Activated naive CD8-positive, alpha-beta T cell (primary cell): ENCODE measurements around the gene UNK.
"Not testable (repeated sequence)": the region's sequence is repeated elsewhere in the genome, so short reads cannot be mapped to it uniquely, and the experiment has no call there.

Source experiments
- H3K27ac Mint-ChIP-seq: one replicate; pipeline ENCODE4 v1.8.0; 2021; ENCODE audit warnings: mixed read lengths
- H3K27me3 Mint-ChIP-seq: one replicate; pipeline ENCODE4 v1.8.0; 2021; ENCODE audit warnings: mixed read lengths
- H3K36me3 Mint-ChIP-seq: one replicate; pipeline ENCODE4 v1.8.0; 2021; ENCODE audit warnings: mixed read lengths
- H3K4me1 Mint-ChIP-seq: one replicate; pipeline ENCODE4 v1.8.0; 2021; ENCODE audit warnings: low read depth, mixed read lengths
- H3K4me3 Mint-ChIP-seq: one replicate; pipeline ENCODE4 v1.8.0; 2021; ENCODE audit warnings: mild to moderate bottlenecking, mixed read lengths
- H3K9me3 Mint-ChIP-seq: one replicate; pipeline ENCODE4 v1.8.0; 2021; ENCODE audit warnings: low read depth, mixed read lengths

The UNK gene

DNA sequence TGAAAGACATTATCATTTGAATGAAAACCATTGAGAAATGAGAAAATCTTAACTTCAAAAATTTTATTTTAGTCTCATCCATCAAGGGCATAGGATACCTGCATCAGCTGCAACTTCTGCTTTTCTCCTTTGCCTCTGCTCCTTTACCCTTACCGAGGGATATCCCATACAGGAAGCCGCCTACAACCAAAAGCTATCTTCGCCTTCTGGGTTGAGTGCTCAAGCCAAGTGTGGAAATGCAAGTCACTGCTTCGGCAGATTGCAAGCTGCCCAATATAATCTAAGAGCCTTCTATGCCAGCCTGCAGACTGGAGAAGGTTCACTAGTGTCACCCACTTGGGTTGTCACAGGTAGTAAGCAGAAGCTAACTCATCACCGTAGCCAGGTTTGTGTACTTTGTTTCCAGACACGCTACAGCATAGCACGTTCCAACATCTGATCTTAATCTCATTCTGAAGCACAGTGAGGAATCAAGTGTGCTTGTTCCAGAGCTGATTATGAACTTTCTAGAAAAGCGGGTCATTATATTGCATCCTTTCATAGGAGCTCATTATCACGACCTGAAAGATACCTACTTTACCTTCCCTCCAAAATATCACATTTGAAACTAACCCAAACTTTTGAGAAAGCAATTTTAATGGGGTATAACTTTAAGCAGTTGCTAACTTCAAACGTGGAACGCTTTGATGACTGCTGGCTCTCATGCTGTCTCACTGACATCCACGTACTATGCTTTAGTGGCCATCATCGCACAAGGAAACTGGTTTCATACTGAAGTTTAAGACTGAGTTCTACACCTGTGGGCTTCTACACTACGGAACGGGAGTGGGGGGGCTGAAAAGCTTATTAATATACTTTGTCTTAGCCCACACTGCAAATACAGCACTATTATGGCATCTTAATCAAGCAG, 8.0 kb upstream of the UNK start:
- Mint-ChIP-seq H3K4me1 (peaks cover 34% of the 10 kb centered on the region), H3K9me3 (peaks cover 3% of the 10 kb centered on the region), H3K27me3 (no peaks in the 10 kb centered on the region), H3K4me3 (peak overlapping the region; percentile 96), H3K36me3 (peaks cover 22% of the 10 kb centered on the region), H3K27ac (peak overlapping the region; percentile 91)

DNA sequence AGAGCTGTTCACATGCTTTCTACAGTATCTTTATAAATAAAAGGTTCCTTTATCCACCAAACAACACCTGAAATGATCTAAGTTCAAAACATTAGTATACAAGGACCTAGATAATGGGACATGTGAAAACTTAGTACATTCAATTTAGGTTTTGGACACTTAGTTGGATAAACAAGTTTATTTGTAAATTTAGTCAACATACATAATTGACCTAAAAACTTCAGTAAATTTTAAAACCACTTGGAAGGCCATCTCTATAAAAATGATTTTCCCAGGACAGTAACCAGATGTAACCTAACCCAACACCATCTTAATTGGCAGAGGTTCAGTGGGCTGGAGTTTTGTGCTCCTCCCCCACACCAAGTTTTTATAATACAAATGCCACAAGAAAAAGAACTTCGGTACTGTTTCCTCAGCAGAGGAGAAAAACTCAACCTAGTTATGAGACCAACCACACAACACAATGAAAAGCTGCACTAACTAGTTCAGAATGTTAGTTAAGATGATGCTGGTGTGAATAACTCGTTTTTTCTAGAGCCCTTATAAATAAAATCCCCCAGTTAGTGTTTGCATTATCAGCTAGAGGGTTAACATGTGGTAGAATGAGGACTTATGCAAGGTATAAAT, 7.2 kb upstream of the UNK start:
- Mint-ChIP-seq H3K36me3 (peaks cover 22% of the 10 kb centered on the region), H3K27ac (peak overlapping the region; percentile 91), H3K9me3 (peaks cover 3% of the 10 kb centered on the region), H3K27me3 (no peaks in the 10 kb centered on the region), H3K4me1 (peaks cover 34% of the 10 kb centered on the region), H3K4me3 (peak overlapping the region; percentile 96)

DNA sequence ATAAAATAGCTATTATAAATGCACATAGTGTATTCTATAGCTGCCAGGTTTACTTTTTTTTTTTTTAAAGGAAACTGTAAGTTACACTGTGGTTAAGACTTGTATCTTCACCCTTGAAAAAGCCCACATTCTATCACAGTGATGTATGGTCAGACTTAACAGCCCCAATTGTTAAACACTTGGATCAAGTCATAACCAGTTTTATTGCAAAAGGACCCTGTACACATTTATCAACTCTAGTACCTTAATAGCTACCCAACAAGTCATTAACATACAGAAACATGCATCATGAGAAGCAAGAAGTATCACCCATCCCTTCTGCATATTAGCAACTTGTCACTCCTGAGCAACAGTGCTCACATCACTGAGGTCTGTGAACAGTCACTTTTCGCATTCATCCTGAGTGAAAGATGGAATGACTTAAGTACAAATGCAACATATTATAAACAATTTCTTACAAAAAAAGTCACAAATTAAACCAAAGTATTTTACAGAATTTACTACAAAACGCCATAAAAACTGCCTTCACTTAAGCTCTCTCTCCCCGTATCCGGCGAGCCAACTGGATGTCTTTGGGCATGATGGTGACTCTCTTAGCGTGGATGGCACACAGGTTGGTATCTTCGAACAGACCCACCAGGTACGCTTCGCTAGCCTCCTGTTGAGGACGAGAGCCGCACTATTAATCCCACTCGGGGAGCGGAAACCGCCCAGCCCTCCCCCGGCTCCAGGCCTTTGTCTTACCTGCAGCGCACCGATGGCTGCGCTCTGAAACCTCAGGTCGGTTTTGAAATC, 6.3 kb upstream of the UNK start:
- not testable (repeated sequence) for H3K27me3 Mint-ChIP-seq, H3K9me3 Mint-ChIP-seq
- peak overlapping the region; percentile 96 for H3K4me3 Mint-ChIP-seq
- H3K36me3 Mint-ChIP-seq, result peaks cover 22% of the 10 kb centered on the region
- H3K27ac Mint-ChIP-seq, result peak overlapping the region; percentile 91
- H3K4me1 Mint-ChIP-seq, result peaks cover 38% of the 10 kb centered on the region

DNA sequence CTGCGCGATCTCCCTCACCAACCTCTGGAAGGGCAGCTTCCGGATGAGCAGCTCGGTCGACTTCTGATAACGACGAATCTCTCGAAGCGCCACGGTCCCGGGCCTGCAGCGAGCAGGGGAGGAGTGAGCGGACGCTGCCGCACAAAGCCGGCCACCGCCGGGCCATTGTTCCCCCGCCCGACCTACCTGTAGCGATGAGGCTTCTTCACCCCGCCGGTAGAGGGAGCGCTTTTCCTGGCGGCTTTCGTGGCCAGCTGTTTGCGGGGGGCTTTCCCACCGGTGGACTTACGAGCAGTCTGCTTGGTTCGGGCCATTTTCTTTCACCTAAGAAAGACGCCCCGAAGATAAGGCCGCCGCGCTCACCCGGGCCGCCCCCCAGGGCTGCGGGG, 5.8 kb upstream of the UNK start:
- H3K9me3 Mint-ChIP-seq, result peaks cover 3% of the 10 kb centered on the region
- H3K27ac Mint-ChIP-seq, result peak overlapping the region; percentile 91
- peak overlapping the region; percentile 96 for H3K4me3 Mint-ChIP-seq
- no peaks in the 10 kb centered on the region for H3K27me3 Mint-ChIP-seq
- peaks cover 44% of the 10 kb centered on the region for H3K4me1 Mint-ChIP-seq
- peaks cover 22% of the 10 kb centered on the region for H3K36me3 Mint-ChIP-seq

DNA sequence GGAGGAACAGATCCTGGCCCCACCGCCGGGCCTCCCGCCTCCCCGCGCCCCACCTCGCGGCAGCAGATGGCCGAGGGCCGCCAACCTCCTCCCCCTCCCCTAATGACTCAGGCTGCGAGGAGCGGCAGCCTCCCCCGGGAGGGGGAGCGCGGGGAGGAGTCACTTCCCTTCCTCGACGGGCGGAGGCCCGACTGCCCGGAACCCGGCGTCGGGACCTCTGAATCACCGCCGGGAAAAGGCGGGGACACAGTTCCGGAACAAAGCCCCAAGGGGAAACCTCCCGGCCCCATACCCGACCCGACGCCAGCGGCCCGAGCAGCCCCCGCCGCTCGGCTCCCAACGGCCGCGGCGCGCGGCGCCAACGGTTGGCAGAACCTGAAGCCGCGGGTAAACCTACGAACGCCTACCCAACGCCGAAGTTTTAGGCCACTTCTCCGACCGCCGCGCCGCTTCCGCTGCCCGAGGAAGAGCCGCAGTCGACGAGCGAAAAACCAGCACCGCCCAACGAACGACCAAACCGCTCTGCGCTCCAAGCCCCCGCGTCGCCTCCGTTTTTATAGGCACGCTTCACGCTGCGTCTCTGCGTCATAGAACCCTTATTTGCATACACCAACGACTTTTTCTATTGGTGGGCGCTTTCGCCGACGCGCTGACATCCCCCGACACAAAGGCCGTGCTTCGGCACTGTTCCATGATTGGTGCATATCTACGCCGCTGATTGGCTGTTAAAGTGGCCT, 5.2 kb upstream of the UNK start:
- H3K9me3 Mint-ChIP-seq, result peaks cover 3% of the 10 kb centered on the region
- peak overlapping the region; percentile 96 for H3K4me3 Mint-ChIP-seq
- peak overlapping the region; percentile 99 for H3K27ac Mint-ChIP-seq
- no peaks in the 10 kb centered on the region for H3K27me3 Mint-ChIP-seq
- H3K36me3 Mint-ChIP-seq, result peaks cover 22% of the 10 kb centered on the region
- peaks cover 49% of the 10 kb centered on the region for H3K4me1 Mint-ChIP-seq

DNA sequence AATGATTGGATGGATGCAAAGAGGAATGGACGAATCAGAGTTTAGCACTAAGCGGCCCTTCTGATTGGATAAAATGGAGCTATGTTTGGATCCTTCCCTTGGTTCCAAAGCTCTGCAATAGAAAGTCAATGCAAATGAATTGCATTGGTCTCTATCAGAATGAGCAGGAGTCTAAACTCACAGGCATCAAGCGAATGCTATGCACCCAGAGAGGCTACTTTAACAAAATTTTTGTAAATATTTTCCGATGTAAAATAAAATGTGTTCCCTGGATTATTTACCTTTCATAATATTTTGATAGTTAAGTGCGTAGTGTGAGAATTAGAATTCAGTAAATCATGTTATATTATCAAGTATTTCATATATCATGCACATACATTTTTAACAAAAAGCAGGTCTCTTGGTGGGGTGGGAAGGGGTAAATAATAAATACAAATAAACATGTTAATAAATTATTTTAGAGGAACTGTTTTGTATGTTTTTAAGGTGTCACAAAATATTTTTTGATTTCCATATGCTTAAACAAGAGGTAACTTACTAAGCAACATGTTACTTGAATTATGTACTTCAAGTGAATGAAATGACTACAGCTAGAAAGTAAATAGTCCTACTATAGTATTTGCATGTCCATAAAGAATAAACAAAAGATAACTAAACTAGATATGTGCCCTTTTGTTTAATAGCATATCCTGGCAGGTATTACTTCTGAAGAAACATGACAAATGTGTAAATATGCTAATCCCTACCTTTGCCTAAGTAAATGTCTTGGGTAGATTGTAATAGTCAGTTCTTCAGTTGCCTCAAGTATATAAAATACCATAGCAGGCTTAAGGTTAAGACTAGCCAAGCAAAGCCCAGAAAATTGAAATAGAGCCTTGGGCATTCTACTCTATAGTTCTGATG, 4.4 kb upstream of the UNK start:
- Mint-ChIP-seq H3K4me1 (peaks cover 52% of the 10 kb centered on the region), H3K9me3 (peaks cover 3% of the 10 kb centered on the region), H3K4me3 (peak overlapping the region; percentile 96), H3K27ac (peak overlapping the region; percentile 99), H3K27me3 (no peaks in the 10 kb centered on the region), H3K36me3 (peaks cover 22% of the 10 kb centered on the region)

DNA sequence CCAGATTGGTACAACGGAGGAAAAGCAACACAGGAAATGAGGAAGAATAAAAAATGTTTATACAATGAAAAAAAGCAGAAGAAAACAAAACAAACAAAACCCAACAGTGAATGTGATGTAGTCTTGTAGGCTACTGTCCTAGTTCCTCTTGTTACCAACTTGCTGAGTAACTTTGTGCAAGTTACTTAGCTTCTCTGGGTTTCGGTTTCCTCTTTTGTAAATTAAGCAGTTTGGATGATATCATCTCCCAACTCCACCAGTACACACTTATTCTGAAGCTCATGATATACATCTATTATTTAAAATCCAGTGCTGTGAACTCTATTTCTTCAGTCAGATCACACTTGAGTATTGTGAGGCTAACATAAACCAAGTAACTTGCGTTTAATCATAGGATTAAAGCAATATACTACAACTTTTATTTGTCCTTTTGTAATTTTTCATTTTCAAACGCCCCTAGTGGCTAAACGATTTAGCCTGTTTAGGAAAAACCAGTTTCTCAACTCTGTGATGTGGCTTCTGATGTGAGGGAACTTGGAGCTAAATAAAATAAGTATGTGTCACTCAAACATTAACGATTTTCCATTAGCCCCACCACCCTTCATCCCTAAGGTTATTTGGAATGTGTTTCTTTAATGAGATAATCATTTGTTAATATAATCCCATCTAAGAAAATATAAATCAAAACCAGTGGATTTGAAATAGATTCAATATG, 1.4 kb upstream of the UNK start:
- H3K27me3 Mint-ChIP-seq, result no peaks in the 10 kb centered on the region
- peaks cover 3% of the 10 kb centered on the region for H3K9me3 Mint-ChIP-seq
- peak overlapping the region; percentile 98 for H3K27ac Mint-ChIP-seq
- H3K4me1 Mint-ChIP-seq, result peaks cover 45% of the 10 kb centered on the region
- H3K36me3 Mint-ChIP-seq, result peaks cover 12% of the 10 kb centered on the region
- peak overlapping the region; percentile 84 for H3K4me3 Mint-ChIP-seq

DNA sequence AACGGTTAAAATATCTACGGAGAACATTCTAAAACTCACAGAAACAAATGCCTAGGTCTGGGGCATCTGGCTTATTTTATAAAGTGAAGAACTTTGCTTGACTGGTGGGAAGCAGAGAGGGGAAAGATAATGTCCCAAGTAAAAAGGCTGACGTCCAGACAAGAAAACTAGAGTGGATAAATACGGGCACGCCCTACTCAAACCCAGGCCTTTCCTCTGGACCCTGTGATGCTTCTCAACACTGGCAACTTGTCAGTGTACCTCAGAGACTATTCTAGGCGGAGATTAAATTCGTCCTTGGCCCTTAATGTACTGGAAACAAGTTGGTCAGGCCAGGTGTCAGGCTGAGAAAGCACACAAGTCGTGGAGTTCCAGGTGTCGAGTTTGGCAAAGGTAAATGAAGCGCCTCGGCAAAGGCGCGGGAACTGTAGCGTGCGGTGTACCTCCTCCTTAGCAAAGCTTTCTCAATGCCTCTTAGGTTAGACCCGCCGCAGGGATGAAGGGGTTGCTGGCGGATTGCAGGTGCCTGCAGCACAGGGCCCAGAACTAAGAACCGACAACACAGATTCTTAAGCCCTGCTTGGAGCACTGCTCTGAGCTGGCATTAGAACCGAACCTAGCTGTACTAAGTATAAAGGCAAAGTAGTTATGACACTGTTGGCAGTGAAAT, 668 bp upstream of the UNK start:
- Mint-ChIP-seq H3K27me3 (no peaks in the 10 kb centered on the region), H3K4me3 (peak overlapping the region; percentile 84), H3K36me3 (peaks cover 6% of the 10 kb centered on the region)

DNA sequence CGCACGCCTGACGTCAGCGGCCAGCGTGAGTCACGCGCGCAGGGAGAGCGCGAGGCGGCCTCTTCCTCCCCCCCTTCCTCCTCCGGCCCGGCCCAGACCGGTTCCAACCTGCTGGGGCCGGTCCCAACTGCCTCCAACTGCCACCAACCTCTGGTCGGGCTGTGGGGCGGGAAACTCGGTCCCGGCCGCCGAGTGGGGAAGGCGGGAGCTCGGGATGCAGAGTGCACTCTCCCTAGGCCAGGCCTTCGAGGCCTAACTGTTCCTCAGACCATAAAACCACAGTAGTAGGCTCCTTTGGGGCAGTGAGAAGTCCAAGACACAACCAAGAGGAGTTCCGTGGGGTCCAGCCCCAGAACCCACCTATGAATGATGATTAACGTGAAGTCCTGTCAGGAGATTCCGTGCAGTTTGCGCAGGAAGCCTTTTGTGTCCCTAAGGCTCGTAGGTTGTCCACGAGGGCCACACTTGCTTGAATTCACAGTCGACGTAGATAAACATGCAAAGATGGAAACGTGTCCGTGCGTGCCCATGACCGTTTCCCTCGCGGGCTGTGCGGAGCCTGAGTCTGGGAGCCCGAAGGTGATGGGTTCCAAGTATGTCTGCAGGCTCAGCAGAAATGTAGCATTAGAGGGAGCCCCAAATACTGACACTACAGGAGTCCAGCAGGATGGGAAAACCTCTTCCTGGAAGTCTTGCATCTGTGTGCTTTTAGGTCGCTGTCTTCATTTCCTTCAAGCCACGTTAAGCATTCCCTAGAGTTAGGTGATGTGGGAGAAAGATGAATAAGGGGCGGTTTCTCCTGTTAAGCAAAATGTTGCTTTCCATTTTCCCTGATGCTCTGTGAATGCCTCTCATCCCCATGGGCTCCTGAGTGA, 647 bp downstream of the UNK start:
- peaks cover 46% of the 10 kb centered on the region for H3K4me1 Mint-ChIP-seq
- H3K27me3 Mint-ChIP-seq, result no peaks in the 10 kb centered on the region
- H3K36me3 Mint-ChIP-seq, result peaks cover 6% of the 10 kb centered on the region
- H3K9me3 Mint-ChIP-seq, result no peaks in the 10 kb centered on the region
- H3K4me3 Mint-ChIP-seq, result peak overlapping the region; percentile 84
- peak overlapping the region; percentile 98 for H3K27ac Mint-ChIP-seq

More for the DNA sequence above, 668 bp upstream of the UNK start:
- Mint-ChIP-seq H3K27ac (peak overlapping the region; percentile 98), H3K4me1 (peaks cover 45% of the 10 kb centered on the region), H3K9me3 (peaks cover 3% of the 10 kb centered on the region)

DNA sequence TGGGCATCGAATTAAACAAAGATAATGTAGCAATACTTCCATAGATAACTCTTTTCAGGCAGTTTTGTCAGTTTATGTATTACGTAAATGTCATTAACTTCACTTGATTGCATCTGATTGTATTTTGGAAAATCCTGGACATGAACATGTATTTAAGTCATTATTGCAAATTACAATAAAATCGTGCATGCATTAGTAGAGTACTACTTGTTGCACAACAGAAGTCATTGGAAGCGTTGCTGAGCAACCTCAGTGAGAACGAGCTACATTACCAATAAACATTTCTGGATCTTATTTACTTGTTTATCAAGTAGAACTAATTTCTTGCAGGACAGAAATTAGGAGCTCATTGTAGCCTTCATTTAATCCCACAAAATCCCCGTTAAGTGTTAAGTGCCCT, 6.6 kb downstream of the UNK start:
- Mint-ChIP-seq H3K9me3 (no peaks in the 10 kb centered on the region), H3K4me3 (no peak overlapping the region), H3K4me1 (peaks cover 43% of the 10 kb centered on the region), H3K27ac (no peak overlapping the region), H3K27me3 (no peaks in the 10 kb centered on the region), H3K36me3 (peaks cover 2% of the 10 kb centered on the region)

DNA sequence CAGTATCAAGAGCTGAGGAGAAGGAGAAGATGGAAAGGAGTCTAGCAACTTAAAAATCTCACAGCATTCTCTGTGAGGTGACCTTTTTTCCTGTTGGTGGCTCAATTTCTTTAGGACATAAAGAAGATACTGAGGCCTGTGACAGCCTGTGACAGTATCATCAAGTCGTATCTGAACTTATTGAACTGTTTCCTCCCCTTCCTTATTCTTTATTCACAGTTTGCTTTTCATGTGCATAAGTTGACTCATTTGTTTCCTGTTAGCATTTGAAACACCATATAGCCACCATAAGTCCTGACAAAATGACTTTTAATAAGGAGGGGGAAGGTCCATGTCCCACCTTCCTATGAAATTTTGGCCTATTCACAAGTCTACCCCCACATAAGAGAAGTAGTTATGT, 8.9 kb downstream of the UNK start:
- no peaks in the 10 kb centered on the region for H3K9me3 Mint-ChIP-seq
- peaks cover 37% of the 10 kb centered on the region for H3K4me1 Mint-ChIP-seq
- peak overlapping the region; percentile 28 for H3K4me3 Mint-ChIP-seq
- peaks cover 3% of the 10 kb centered on the region for H3K36me3 Mint-ChIP-seq
- H3K27ac Mint-ChIP-seq, result peak overlapping the region; percentile 64
- no peaks in the 10 kb centered on the region for H3K27me3 Mint-ChIP-seq
